ENCODE results near the gene NFIX. TPM values are rescaled to one million over a fixed set of nuclear protein-coding genes. Genes with fewer than 3 reads are reported as not detected.

NFIX gene
- total RNA-seq, 1 donor = 114 TPM

GRCh38 chr19:13026462-13027370 lies 31.4 kb downstream of the NFIX start:
- Histone ChIP-seq H3K27ac (ENCODE audit: low read depth, low read length) (peak overlapping the region; percentile 66), H3K36me3 (ENCODE audit: insufficient read depth, low read length) (peaks cover 42% of the 10 kb centered on the region), H3K4me1 (ENCODE audit: insufficient read depth, low read length) (peaks cover 59% of the 10 kb centered on the region), H2AFZ (ENCODE audit: low read length) (no peak overlapping the region), H3K4me2 (ENCODE audit: insufficient read depth, low read length) (peak overlapping the region; percentile 91), H3K9me3 (ENCODE audit: low read depth, low read length) (no peaks in the 10 kb centered on the region), H3K79me2 (ENCODE audit: insufficient read depth, low read length) (peaks cover 85% of the 10 kb centered on the region), H3K4me3 (ENCODE audit: insufficient read depth, low read length) (peak overlapping the region; percentile 77), H4K20me1 (ENCODE audit: insufficient read depth, low read length) (peaks cover 19% of the 10 kb centered on the region), H3K27me3 (ENCODE audit: insufficient read depth, low read length) (no peaks in the 10 kb centered on the region)
- peak; percentile 87 for DNase-seq (ENCODE audit: insufficient read length, low spot score, missing footprints)
- no peak for TF ChIP-seq CTCF (IDR thresholded peaks at IDR 0.05; ENCODE audit: extremely low read depth, low read depth, low read length)

- no peak for TF ChIP-seq CTCF (IDR thresholded peaks at IDR 0.05; ENCODE audit: extremely low read depth, low read depth, low read length)
- H3K27me3 ChIP-seq (ENCODE audit: insufficient read depth, low read length) = no peaks in the 10 kb centered on the region
- H2AFZ ChIP-seq (ENCODE audit: low read length) = no peak overlapping the region
- no peak for DNase-seq (ENCODE audit: insufficient read length, low spot score, missing footprints)
- peaks cover 87% of the 10 kb centered on the region for H3K79me2 ChIP-seq (ENCODE audit: insufficient read depth, low read length)
- peaks cover 60% of the 10 kb centered on the region for H3K4me1 ChIP-seq (ENCODE audit: insufficient read depth, low read length)
- no peaks in the 10 kb centered on the region for H3K9me3 ChIP-seq (ENCODE audit: low read depth, low read length)
- H3K36me3 ChIP-seq (ENCODE audit: insufficient read depth, low read length) = peaks cover 42% of the 10 kb centered on the region
- peak overlapping the region; percentile 66 for H3K27ac ChIP-seq (ENCODE audit: low read depth, low read length)
- peaks cover 19% of the 10 kb centered on the region for H4K20me1 ChIP-seq (ENCODE audit: insufficient read depth, low read length)
- peak overlapping the region; percentile 77 for H3K4me3 ChIP-seq (ENCODE audit: insufficient read depth, low read length)
- peak overlapping the region; percentile 91 for H3K4me2 ChIP-seq (ENCODE audit: insufficient read depth, low read length)
Measured at GRCh38 chr19:13027557-13027956, 32.3 kb downstream of the NFIX start.

- no peak for DNase-seq (ENCODE audit: insufficient read length, low spot score, missing footprints)
- Histone ChIP-seq H3K27ac (ENCODE audit: low read depth, low read length) (peak overlapping the region; percentile 66), H3K79me2 (ENCODE audit: insufficient read depth, low read length) (peaks cover 92% of the 10 kb centered on the region), H3K4me3 (ENCODE audit: insufficient read depth, low read length) (no peak overlapping the region), H3K4me2 (ENCODE audit: insufficient read depth, low read length) (peak overlapping the region; percentile 91), H3K9me3 (ENCODE audit: low read depth, low read length) (no peaks in the 10 kb centered on the region), H3K27me3 (ENCODE audit: insufficient read depth, low read length) (no peaks in the 10 kb centered on the region), H4K20me1 (ENCODE audit: insufficient read depth, low read length) (peaks cover 19% of the 10 kb centered on the region), H3K36me3 (ENCODE audit: insufficient read depth, low read length) (peaks cover 42% of the 10 kb centered on the region), H3K4me1 (ENCODE audit: insufficient read depth, low read length) (peaks cover 65% of the 10 kb centered on the region), H2AFZ (ENCODE audit: low read length) (no peak overlapping the region)
- TF ChIP-seq CTCF (IDR thresholded peaks at IDR 0.05; ENCODE audit: extremely low read depth, low read depth, low read length) = no peak
Measured at GRCh38 chr19:13028027-13028426, 32.8 kb downstream of the NFIX start.

- Histone ChIP-seq H3K9me3 (ENCODE audit: low read depth, low read length) (no peaks in the 10 kb centered on the region), H3K79me2 (ENCODE audit: insufficient read depth, low read length) (peaks cover 100% of the 10 kb centered on the region), H3K27ac (ENCODE audit: low read depth, low read length) (no peak overlapping the region), H3K4me1 (ENCODE audit: insufficient read depth, low read length) (peaks cover 73% of the 10 kb centered on the region), H4K20me1 (ENCODE audit: insufficient read depth, low read length) (peaks cover 28% of the 10 kb centered on the region), H3K4me3 (ENCODE audit: insufficient read depth, low read length) (no peak overlapping the region), H2AFZ (ENCODE audit: low read length) (no peak overlapping the region), H3K27me3 (ENCODE audit: insufficient read depth, low read length) (no peaks in the 10 kb centered on the region), H3K4me2 (ENCODE audit: insufficient read depth, low read length) (no peak overlapping the region), H3K36me3 (ENCODE audit: insufficient read depth, low read length) (peaks cover 45% of the 10 kb centered on the region)
- DNase-seq (ENCODE audit: insufficient read length, low spot score, missing footprints) = peak; percentile 54
- no peak for TF ChIP-seq CTCF (IDR thresholded peaks at IDR 0.05; ENCODE audit: extremely low read depth, low read depth, low read length)
Measured at GRCh38 chr19:13029301-13029880, 34.1 kb downstream of the NFIX start.
